Kidney epithelial cell (primary cell): ENCODE results near the gene RASD1. TPM values are rescaled to one million over a fixed set of nuclear protein-coding genes. Genes with fewer than 3 reads are reported as not detected.
"Not testable (repeated sequence)": the region's sequence is repeated elsewhere in the genome, so short reads cannot be mapped to it uniquely, and the experiment has no call there.

Source experiments
- DNase-seq: peaks from one replicate; pipeline ENCODE4 v3.0.0-alpha.2; 2010; ENCODE audit warnings: low read depth
- H3K27me3 ChIP-seq: 2 replicates; pipeline ENCODE4 v1.6.0; 2011; ENCODE audit warnings: low read length; ENCODE audit not compliant: control insufficient read depth, insufficient read depth
- H3K36me3 ChIP-seq: 2 replicates; pipeline ENCODE4 v1.5.1; 2011; ENCODE audit warnings: low read length; ENCODE audit not compliant: control insufficient read depth, insufficient read depth
- H3K4me3 ChIP-seq: 2 replicates; pipeline ENCODE4 v1.5.1; 2011; ENCODE audit warnings: low read depth, mild to moderate bottlenecking, control low read depth, low read length
- CTCF ChIP-seq: IDR thresholded peaks from 2 replicates; pipeline ENCODE4 v1.5.1; 2011; ENCODE audit warnings: mild to moderate bottlenecking, moderate library complexity, low read length, control low read depth, inconsistent platforms; ENCODE audit not compliant: insufficient read depth, poor library complexity, severe bottlenecking
- total RNA-seq: library from RNA; depleted of rRNA; stranded (reverse); fragments of >200 nt; gene quantifications from 2 replicates; pipeline ENCODE4 v1.2.3, GENCODE V29; 2015

Gene RASD1
- total RNA-seq, 1 donor from 2014 or later = 0.17 TPM

DNA sequence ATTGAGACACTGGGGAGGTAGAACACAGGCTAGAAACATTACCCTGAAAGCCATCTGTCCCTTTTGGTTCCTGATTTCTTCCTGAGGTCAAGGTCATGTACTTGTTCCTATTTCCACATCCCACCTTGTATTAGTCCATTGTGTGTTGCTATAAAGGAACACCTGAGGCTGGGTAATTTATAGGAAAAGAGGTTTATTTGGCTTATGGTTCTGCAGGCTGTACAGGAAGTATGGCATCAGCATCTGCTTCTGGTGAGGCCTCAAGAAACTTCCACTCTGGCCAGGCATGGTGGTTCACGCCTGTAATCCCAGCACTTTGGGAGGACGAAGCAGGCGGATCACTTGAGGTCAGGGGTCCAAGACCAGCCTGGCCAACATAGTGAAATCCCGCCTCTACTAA, 26.8 kb downstream of the RASD1 start:
- no peak for DNase-seq
- H3K36me3 ChIP-seq = no peaks in the 10 kb centered on the region
- TF ChIP-seq CTCF = no peak
- peaks cover 17% of the 10 kb centered on the region for H3K27me3 ChIP-seq
- no peak overlapping the region for H3K4me3 ChIP-seq

DNA sequence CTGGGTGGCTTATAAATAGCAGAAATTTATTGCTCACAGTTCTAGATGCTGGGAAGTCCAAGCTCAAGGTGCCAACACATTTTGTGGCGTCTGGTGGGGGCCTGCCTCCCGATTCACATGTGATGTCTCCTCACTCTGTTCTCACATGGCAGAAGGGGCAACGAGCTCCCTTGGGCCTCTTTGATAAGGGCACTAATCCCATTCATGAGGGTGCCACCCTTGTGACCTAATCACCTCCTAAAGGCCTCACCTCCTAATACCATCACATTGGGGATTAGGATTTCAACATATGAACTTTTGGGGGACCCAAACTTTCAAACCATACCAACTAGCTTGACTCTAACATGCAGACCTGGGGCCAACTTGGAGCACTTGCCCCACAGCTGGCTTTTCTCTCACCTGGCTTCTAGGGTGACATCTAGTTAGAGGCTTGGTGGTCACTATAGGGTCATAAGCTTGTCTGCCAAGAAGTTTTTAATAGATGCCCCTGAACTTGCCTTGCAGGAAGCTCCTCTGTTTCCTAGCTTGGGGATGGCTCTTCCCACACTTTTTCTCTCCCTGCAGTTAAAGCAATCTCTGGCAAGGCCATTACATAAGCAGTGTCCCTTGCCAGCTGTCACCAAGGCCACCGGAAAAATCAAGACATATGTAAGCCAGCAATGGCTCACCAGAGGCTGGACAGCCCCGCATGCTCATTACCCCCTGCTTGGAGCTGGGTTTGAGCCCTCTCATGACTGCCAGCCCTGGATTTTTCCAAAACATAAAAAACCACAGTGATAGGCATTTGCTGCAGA, 27.8 kb downstream of the RASD1 start:
- H3K27me3 ChIP-seq = peaks cover 17% of the 10 kb centered on the region
- TF ChIP-seq CTCF = no peak
- H3K36me3 ChIP-seq = no peaks in the 10 kb centered on the region
- H3K4me3 ChIP-seq = no peak overlapping the region
- no peak for DNase-seq

DNA sequence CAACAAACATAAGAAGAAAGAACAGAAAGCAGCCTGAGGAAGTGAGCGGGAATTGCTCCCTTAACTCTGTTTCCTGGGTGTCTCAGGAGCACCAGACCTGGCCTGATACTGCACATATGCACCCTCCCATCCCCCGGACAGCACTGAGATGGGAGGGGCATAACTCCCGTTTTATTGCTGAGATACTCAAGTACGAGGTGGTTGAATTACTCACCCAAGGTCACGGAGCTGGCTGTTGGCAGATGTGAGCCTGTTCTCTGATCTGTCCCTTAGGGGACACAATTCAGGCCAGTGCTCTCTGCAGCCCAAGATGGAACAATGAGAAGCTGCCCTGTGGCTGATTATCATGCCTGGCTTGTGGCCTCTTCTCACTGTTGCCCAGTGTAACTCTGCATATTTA, 28.5 kb downstream of the RASD1 start:
- no peak overlapping the region for H3K4me3 ChIP-seq
- no peak for DNase-seq
- no peak for TF ChIP-seq CTCF
- H3K27me3 ChIP-seq = peaks cover 16% of the 10 kb centered on the region
- no peaks in the 10 kb centered on the region for H3K36me3 ChIP-seq

DNA sequence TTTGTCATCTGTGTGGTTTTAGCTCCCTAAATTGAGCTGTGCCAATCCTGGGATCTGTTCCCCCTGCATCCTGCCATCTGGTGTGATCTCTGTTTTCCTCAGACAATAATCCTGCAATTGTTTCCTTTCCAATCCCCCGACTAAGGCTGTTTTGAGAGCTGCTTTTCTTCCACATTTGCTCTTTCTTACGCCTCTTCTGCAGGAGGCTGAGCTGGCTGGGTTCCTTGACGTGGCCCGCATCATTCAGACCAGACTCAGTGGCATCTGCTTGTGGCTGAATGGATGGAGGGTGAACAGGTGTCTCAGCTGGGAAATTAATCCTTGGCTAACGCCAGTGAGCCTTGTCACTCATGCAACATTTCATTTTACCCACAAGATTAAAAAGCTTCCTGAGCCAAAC, 29.2 kb downstream of the RASD1 start:
- H3K4me3 ChIP-seq = no peak overlapping the region
- TF ChIP-seq CTCF = no peak
- H3K27me3 ChIP-seq = peaks cover 14% of the 10 kb centered on the region
- no peaks in the 10 kb centered on the region for H3K36me3 ChIP-seq
- no peak for DNase-seq

DNA sequence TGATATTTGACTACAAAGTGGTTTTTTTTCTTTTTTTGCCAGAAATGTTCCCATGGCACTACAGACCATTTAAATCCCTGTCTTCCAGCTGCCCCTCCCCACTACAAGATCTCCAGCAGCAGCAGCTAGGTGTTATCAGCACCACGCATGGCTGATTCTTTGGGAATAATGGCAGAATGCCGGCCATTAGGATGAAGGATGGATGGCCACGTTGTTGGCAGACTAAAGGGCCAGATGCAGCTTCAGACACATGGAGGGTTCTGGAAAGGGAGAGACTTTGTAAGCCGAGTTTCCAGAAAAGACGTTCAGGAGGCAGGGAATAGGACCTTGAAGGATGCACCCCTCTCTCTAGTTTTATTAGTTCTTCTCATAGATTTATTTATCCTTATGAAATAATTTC, 29.7 kb downstream of the RASD1 start:
- Histone ChIP-seq H3K27me3 (peaks cover 14% of the 10 kb centered on the region), H3K36me3 (no peaks in the 10 kb centered on the region), H3K4me3 (no peak overlapping the region)
- DNase-seq = no peak
- no peak for TF ChIP-seq CTCF

- not testable (repeated sequence) for H3K36me3 ChIP-seq, H3K4me3 ChIP-seq, H3K27me3 ChIP-seq, DNase-seq
Measured at GRCh38 chr17:17465878-17466277, 30.3 kb downstream of the RASD1 start.
